OCI-LY1 (cell line): Measurements from ENCODE around the gene ASL.
"Not testable (repeated sequence)": the region's sequence is repeated elsewhere in the genome, so short reads cannot be mapped to it uniquely, and the experiment has no call there.

ENCODE experiments used
- EZH2 ChIP-seq: fragments of 200-600 bp; sonication (generic), shearing (Covaris generic); IDR thresholded peaks from 2 replicates; pipeline ENCODE4 v1.8.0; 2017; ENCODE audit warnings: borderline replicate concordance, mixed run types, mild to moderate bottlenecking, antibody characterized with exemption, low read length, moderate library complexity, mixed read lengths
- TF ChIP-seq, protein P1 (sequence below): fragments of 200-600 bp; sonication (generic), shearing (Covaris generic); IDR thresholded peaks from 2 replicates; pipeline ENCODE4 v1.5.1; 2017; ENCODE audit warnings: mild to moderate bottlenecking, antibody characterized with exemption, low read length, moderate library complexity, mixed read lengths

DNA sequence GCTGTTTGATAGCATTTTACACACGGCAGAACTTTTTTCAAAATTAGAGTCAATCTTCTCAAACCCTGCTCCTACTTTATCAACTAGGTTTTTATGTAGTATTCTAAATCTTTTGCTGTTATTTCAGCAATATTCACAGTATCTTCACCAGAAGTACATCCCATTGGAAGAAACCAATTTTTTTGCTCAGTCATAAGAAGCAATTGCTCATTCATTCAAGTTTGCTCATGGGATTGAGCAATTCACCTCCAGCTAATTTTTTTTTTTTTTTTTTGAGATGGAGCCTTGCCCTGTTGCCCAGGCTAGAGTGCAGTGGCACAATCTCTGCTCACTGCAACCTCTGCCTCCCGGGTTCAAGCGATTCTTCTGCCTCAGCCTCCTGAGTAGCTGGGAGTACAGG lies 28.4 kb downstream of the ASL start:
- TF ChIP-seq, protein P1, sequence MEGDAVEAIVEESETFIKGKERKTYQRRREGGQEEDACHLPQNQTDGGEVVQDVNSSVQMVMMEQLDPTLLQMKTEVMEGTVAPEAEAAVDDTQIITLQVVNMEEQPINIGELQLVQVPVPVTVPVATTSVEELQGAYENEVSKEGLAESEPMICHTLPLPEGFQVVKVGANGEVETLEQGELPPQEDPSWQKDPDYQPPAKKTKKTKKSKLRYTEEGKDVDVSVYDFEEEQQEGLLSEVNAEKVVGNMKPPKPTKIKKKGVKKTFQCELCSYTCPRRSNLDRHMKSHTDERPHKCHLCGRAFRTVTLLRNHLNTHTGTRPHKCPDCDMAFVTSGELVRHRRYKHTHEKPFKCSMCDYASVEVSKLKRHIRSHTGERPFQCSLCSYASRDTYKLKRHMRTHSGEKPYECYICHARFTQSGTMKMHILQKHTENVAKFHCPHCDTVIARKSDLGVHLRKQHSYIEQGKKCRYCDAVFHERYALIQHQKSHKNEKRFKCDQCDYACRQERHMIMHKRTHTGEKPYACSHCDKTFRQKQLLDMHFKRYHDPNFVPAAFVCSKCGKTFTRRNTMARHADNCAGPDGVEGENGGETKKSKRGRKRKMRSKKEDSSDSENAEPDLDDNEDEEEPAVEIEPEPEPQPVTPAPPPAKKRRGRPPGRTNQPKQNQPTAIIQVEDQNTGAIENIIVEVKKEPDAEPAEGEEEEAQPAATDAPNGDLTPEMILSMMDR, result not testable (repeated sequence)
- not testable (repeated sequence) for TF ChIP-seq EZH2
